Measurements from ENCODE around the gene IFITM5. TPM values are rescaled to one million over a fixed set of nuclear protein-coding genes. Genes with fewer than 3 reads are reported as not detected.
A peak's percentile ranks its signal among the peaks of the same experiment; 100 is the strongest.
"Not testable (repeated sequence)": the region's sequence is repeated elsewhere in the genome, so short reads cannot be mapped to it uniquely, and the experiment has no call there.

The IFITM5 gene
- total RNA-seq, 2 experiments from 2014 or later, result not detected

- H3K4me3 Mint-ChIP-seq, result peak overlapping the region; percentile 87
- DNase-seq, result no peak
- CTCF ChIA-PET, result interaction anchor here (0.8 to 4.0 kb wide), 18 partner anchors 8 to 202 kb away, joined by 3 to 38 read pairs (median 4); partner anchors contain the start of genes IFITM2 and PGGHG
- H3K9me3 Mint-ChIP-seq (ENCODE audit: insufficient read depth), result no peaks in the 10 kb centered on the region
- H3K27ac Mint-ChIP-seq, result peak overlapping the region; percentile 98
- ATAC-seq, result no peak
- H3K27me3 Mint-ChIP-seq (ENCODE audit: low read depth), result no peaks in the 10 kb centered on the region
- peaks cover 66% of the 10 kb centered on the region for H3K36me3 Mint-ChIP-seq (ENCODE audit: low read depth)
- H3K4me1 Mint-ChIP-seq (ENCODE audit: low read depth), result peaks cover 22% of the 10 kb centered on the region
- POLR2A ChIA-PET, result interaction anchor here (0.7 to 4.8 kb wide), 26 partner anchors 8 to 404 kb away, joined by 3 to 73 read pairs (median 9); partner anchors contain the start of genes BET1L, IFITM2, IFITM5 and NLRP6
These were observed 17.6 kb upstream of the IFITM5 start for GRCh38 chr11:316891-317301.

GRCh38 chr11:316031-316701 is 16.8 kb upstream of the IFITM5 start:
- ATAC-seq (no peak), DNase-seq (peak; percentile 74)
- Mint-ChIP-seq H3K27ac (peak overlapping the region; percentile 98), H3K4me1 (ENCODE audit: low read depth) (peaks cover 23% of the 10 kb centered on the region), H3K9me3 (ENCODE audit: insufficient read depth) (no peaks in the 10 kb centered on the region), H3K36me3 (ENCODE audit: low read depth) (peaks cover 69% of the 10 kb centered on the region), H3K4me3 (peak overlapping the region; percentile 87), H3K27me3 (ENCODE audit: low read depth) (no peaks in the 10 kb centered on the region)
- POLR2A ChIA-PET, result interaction anchor here (0.9 to 4.8 kb wide), 19 partner anchors 9 to 133 kb away, joined by 3 to 73 read pairs (median 15); partner anchors contain the start of genes BET1L, IFITM2, IFITM5 and NLRP6
- CTCF ChIA-PET, result interaction anchor here (1.0 to 4.0 kb wide), 10 partner anchors 10 to 203 kb away, joined by 3 to 38 read pairs (median 8); partner anchors contain the start of genes IFITM2 and PGGHG

GRCh38 chr11:315516-315994 is 16.2 kb upstream of the IFITM5 start:
- Mint-ChIP-seq H3K36me3 (ENCODE audit: low read depth) (peaks cover 67% of the 10 kb centered on the region), H3K9me3 (ENCODE audit: insufficient read depth) (no peaks in the 10 kb centered on the region), H3K27me3 (ENCODE audit: low read depth) (no peaks in the 10 kb centered on the region), H3K4me3 (peak overlapping the region; percentile 87), H3K4me1 (ENCODE audit: low read depth) (peaks cover 21% of the 10 kb centered on the region), H3K27ac (peak overlapping the region; percentile 99)
- no peak for DNase-seq
- ChIA-PET POLR2A (interaction anchor here (1.5 to 4.8 kb wide), 10 partner anchors 9 to 48 kb away, joined by 9 to 73 read pairs (median 32); partner anchors contain the start of genes IFITM2, IFITM5 and NLRP6), CTCF (interaction anchor here (1.8 to 4.0 kb wide), 4 partner anchors 10 to 47 kb away, joined by 4 to 38 read pairs (median 12); partner anchors contain the start of genes IFITM2 and PGGHG)
- ATAC-seq, result no peak

- Mint-ChIP-seq H3K36me3 (ENCODE audit: low read depth) (peaks cover 62% of the 10 kb centered on the region), H3K4me1 (ENCODE audit: low read depth) (peaks cover 16% of the 10 kb centered on the region), H3K4me3 (peak overlapping the region; percentile 87), H3K9me3 (ENCODE audit: insufficient read depth) (no peaks in the 10 kb centered on the region), H3K27me3 (ENCODE audit: low read depth) (no peaks in the 10 kb centered on the region), H3K27ac (peak overlapping the region; percentile 99)
- ATAC-seq, result no peak
- ChIA-PET CTCF (interaction anchor here (1.9 to 4.0 kb wide), 3 partner anchors 9 to 47 kb away, joined by 4 to 38 read pairs (median 17); partner anchors contain the start of gene IFITM2), POLR2A (interaction anchor here (1.5 to 4.8 kb wide), 10 partner anchors 9 to 47 kb away, joined by 9 to 73 read pairs (median 32); partner anchors contain the start of genes IFITM2, IFITM5 and NLRP6)
- peak; percentile 55 for DNase-seq
These were observed 15.7 kb upstream of the IFITM5 start for GRCh38 chr11:315051-315481.

- H3K9me3 Mint-ChIP-seq (ENCODE audit: insufficient read depth); H3K27me3 Mint-ChIP-seq (ENCODE audit: low read depth); ATAC-seq; DNase-seq: not testable (repeated sequence)
- Mint-ChIP-seq H3K27ac (peak overlapping the region; percentile 99), H3K4me3 (peak overlapping the region; percentile 87), H3K36me3 (ENCODE audit: low read depth) (peaks cover 63% of the 10 kb centered on the region), H3K4me1 (ENCODE audit: low read depth) (peaks cover 13% of the 10 kb centered on the region)
- ChIA-PET POLR2A (interaction anchor here (1.5 to 4.8 kb wide), 8 partner anchors 9 to 47 kb away, joined by 9 to 73 read pairs (median 35); partner anchors contain the start of genes IFITM2, IFITM5, NLRP6 and PGGHG), CTCF (interaction anchor here (4.0 kb wide), 1 partner anchor 9 kb away, joined by 38 read pairs; the partner anchor contains the start of gene IFITM2)
These were observed 15.2 kb upstream of the IFITM5 start for GRCh38 chr11:314554-314875.

- ChIA-PET CTCF (interaction anchor here (4.0 kb wide), 1 partner anchor 8 kb away, joined by 38 read pairs; the partner anchor contains the start of gene IFITM2), POLR2A (interaction anchor here (1.6 to 4.8 kb wide), 8 partner anchors 8 to 107 kb away, joined by 4 to 73 read pairs (median 32); partner anchors contain the start of genes BET1L, IFITM2, IFITM5 and NLRP6)
- Mint-ChIP-seq H3K36me3 (ENCODE audit: low read depth) (peaks cover 67% of the 10 kb centered on the region), H3K9me3 (ENCODE audit: insufficient read depth) (no peaks in the 10 kb centered on the region), H3K4me3 (peak within 1 kb of the TSS; percentile 87), H3K4me1 (ENCODE audit: low read depth) (peaks cover 13% of the 10 kb centered on the region), H3K27ac (peak within 1 kb of the TSS; percentile 99), H3K27me3 (ENCODE audit: low read depth) (no peaks in the 10 kb centered on the region)
- DNase-seq (peak; percentile 90), ATAC-seq (peak; percentile 45)
These were observed 14.6 kb upstream of the IFITM5 start, which contains the start of gene IFITM1 for GRCh38 chr11:313787-314553. IFITM1 (plus strand) TSS chr11:314040; CDS start chr11:314171, 131 bp downstream.

GRCh38 chr11:313304-313786 is 14.0 kb upstream of the IFITM5 start:
- DNase-seq, result no peak
- no peaks in the 10 kb centered on the region for H3K9me3 Mint-ChIP-seq (ENCODE audit: insufficient read depth)
- ChIA-PET CTCF (interaction anchor here (0.9 to 2.1 kb wide), 3 partner anchors 24 to 63 kb away, joined by 3 to 10 read pairs (median 5); no protein-coding TSS in a partner anchor), POLR2A (interaction anchor here (0.7 to 4.8 kb wide), 13 partner anchors 11 to 108 kb away, joined by 3 to 36 read pairs (median 12); partner anchors contain the start of genes BET1L, IFITM5, PGGHG and RIC8A)
- H3K4me1 Mint-ChIP-seq (ENCODE audit: low read depth), result peaks cover 13% of the 10 kb centered on the region
- H3K4me3 Mint-ChIP-seq, result peak overlapping the region; percentile 87
- ATAC-seq, result no peak
- peak overlapping the region; percentile 99 for H3K27ac Mint-ChIP-seq
- H3K27me3 Mint-ChIP-seq (ENCODE audit: low read depth), result no peaks in the 10 kb centered on the region
- peaks cover 73% of the 10 kb centered on the region for H3K36me3 Mint-ChIP-seq (ENCODE audit: low read depth)

GRCh38 chr11:312092-312816 is 12.9 kb upstream of the IFITM5 start:
- Mint-ChIP-seq H3K27ac (peak overlapping the region; percentile 99), H3K4me3 (peak overlapping the region; percentile 87), H3K27me3 (ENCODE audit: low read depth) (no peaks in the 10 kb centered on the region), H3K9me3 (ENCODE audit: insufficient read depth) (no peaks in the 10 kb centered on the region), H3K4me1 (ENCODE audit: low read depth) (peaks cover 22% of the 10 kb centered on the region), H3K36me3 (ENCODE audit: low read depth) (peaks cover 71% of the 10 kb centered on the region)
- ChIA-PET CTCF (interaction anchor here (0.9 to 2.1 kb wide), 8 partner anchors 22 to 206 kb away, joined by 3 to 10 read pairs (median 5); no protein-coding TSS in a partner anchor), POLR2A (interaction anchor here (0.6 to 3.3 kb wide), 18 partner anchors 10 to 194 kb away, joined by 3 to 36 read pairs (median 6); partner anchors contain the start of genes BET1L, IFITM5, NLRP6 and PGGHG)
- DNase-seq (peak; percentile 71), ATAC-seq (peak; percentile 7)

- H3K4me1 Mint-ChIP-seq (ENCODE audit: low read depth), result peaks cover 30% of the 10 kb centered on the region
- POLR2A ChIA-PET, result interaction anchor here (1.2 to 3.3 kb wide), 12 partner anchors 11 to 195 kb away, joined by 4 to 36 read pairs (median 11); partner anchors contain the start of genes BET1L, IFITM5, PGGHG and RIC8A
- ATAC-seq, result peak; percentile 5
- peak overlapping the region; percentile 87 for H3K4me3 Mint-ChIP-seq
- CTCF ChIA-PET, result interaction anchor here (1.3 to 2.1 kb wide), 6 partner anchors 21 to 208 kb away, joined by 4 to 10 read pairs (median 6); no protein-coding TSS in a partner anchor
- H3K9me3 Mint-ChIP-seq (ENCODE audit: insufficient read depth); DNase-seq; H3K27me3 Mint-ChIP-seq (ENCODE audit: low read depth): not testable (repeated sequence)
- H3K27ac Mint-ChIP-seq, result peak overlapping the region; percentile 99
- H3K36me3 Mint-ChIP-seq (ENCODE audit: low read depth), result peaks cover 61% of the 10 kb centered on the region
These were observed 11.9 kb upstream of the IFITM5 start for GRCh38 chr11:311013-311748.
